Caco-2 (cell line): ENCODE results near the gene STAM. TPM values are rescaled to one million over a fixed set of nuclear protein-coding genes. Genes with fewer than 3 reads are reported as not detected.

Source experiments
- BruUV-seq: library from RNA; stranded (reverse); fragments of 400-500 nt; replicated peaks from 2 replicates; lab custom pipeline; 2021; lab: Mats Ljungman, UMichigan
- CTCF ChIA-PET: fragments of 300-600 bp; sonication (Branson Sonifier 250); formaldehyde crosslinking; loops from one replicate; lab custom pipeline; 2022; ENCODE audit warnings: antibody characterized with exemption; lab: Charles Lee
- POLR2A ChIA-PET: fragments of 300-600 bp; sonication (Branson Sonifier 250); formaldehyde crosslinking; loops from one replicate; lab custom pipeline; 2022; ENCODE audit warnings: antibody characterized with exemption; lab: Charles Lee
- DNase-seq, 2 experiments: peaks; one replicate each; pipeline versions ENCODE4 v3.0.0 to v3.0.0-alpha.2; 2020 to 2022
- H3K27me3 ChIP-seq: replicated peaks from 2 replicates; pipeline ENCODE4 v1.6.0; 2011; ENCODE audit warnings: low read length; ENCODE audit not compliant: control insufficient read depth, insufficient read depth
- H3K36me3 ChIP-seq: 2 replicates; pipeline ENCODE4 v1.5.1; 2011; ENCODE audit warnings: low read length; ENCODE audit not compliant: control insufficient read depth, insufficient read depth
- H3K4me1 ChIP-seq: fragments of 250-450 bp; sonication (Bioruptor Pico); 2 replicates; pipeline ENCODE4 v1.5.1; 2020; ENCODE audit warnings: mild to moderate bottlenecking
- H3K4me3 ChIP-seq: 2 replicates; pipeline ENCODE4 v1.5.1; 2011; ENCODE audit warnings: low read depth, mild to moderate bottlenecking, control low read depth, low read length
- H3K9me3 ChIP-seq: fragments of 250-450 bp; sonication (Bioruptor Pico); 2 replicates; pipeline ENCODE4 v1.5.1; 2020; ENCODE audit warnings: mild to moderate bottlenecking, moderate library complexity
- H3K27ac Mint-ChIP-seq: one replicate; pipeline ENCODE4 v1.8.0; 2022; ENCODE audit warnings: mixed read lengths; ENCODE audit not compliant: unreplicated experiment
- H3K27me3 Mint-ChIP-seq: one replicate; pipeline ENCODE4 v1.8.0; 2022; ENCODE audit warnings: mixed read lengths; ENCODE audit not compliant: insufficient read depth, unreplicated experiment
- H3K36me3 Mint-ChIP-seq: one replicate; pipeline ENCODE4 v1.8.0; 2022; ENCODE audit warnings: mild to moderate bottlenecking, mixed read lengths; ENCODE audit not compliant: insufficient read depth, unreplicated experiment
- H3K4me1 Mint-ChIP-seq: one replicate; pipeline ENCODE4 v1.8.0; 2022; ENCODE audit warnings: low read depth, mixed read lengths; ENCODE audit not compliant: unreplicated experiment
- H3K4me3 Mint-ChIP-seq: one replicate; pipeline ENCODE4 v1.8.0; 2022; ENCODE audit warnings: mild to moderate bottlenecking, moderate library complexity, mixed read lengths; ENCODE audit not compliant: unreplicated experiment
- H3K9me3 Mint-ChIP-seq: one replicate; pipeline ENCODE4 v1.8.0; 2022; ENCODE audit warnings: mixed read lengths; ENCODE audit not compliant: unreplicated experiment
- intact Hi-C: fragments of 100-400 bp; cut with micrococcal nuclease; formaldehyde crosslinking; loops from one replicate; pipeline ENCODE4 v1.10.0; 2022; ENCODE audit not compliant: unreplicated experiment
- total RNA-seq: library from RNA; stranded (reverse); gene quantifications from 2 replicates; pipeline ENCODE4 v1.2.3, GENCODE V29; 2022
- TF ChIP-seq, protein P1 (sequence below), 2 experiments: fragments of 200-600 bp in 1 of 2; IDR thresholded peaks; 1 replicate in 1 of 2; 2 replicates in 1 of 2; pipeline versions ENCODE4 v1.5.1 to v1.8.0; 2011 to 2022; ENCODE audit warnings: antibody characterized with exemption in 1 of 2, control low read depth in 1 of 2, inconsistent platforms in 1 of 2, low read depth in 1 of 2, low read length in 1 of 2, mild to moderate bottlenecking in 1 of 2, moderate library complexity in 1 of 2; ENCODE audit not compliant: insufficient read depth in 1 of 2, severe bottlenecking in 1 of 2, unreplicated experiment in 1 of 2

The STAM gene
- total RNA-seq, 1 experiment from 2014 or later, result 51.9 TPM

DNA sequence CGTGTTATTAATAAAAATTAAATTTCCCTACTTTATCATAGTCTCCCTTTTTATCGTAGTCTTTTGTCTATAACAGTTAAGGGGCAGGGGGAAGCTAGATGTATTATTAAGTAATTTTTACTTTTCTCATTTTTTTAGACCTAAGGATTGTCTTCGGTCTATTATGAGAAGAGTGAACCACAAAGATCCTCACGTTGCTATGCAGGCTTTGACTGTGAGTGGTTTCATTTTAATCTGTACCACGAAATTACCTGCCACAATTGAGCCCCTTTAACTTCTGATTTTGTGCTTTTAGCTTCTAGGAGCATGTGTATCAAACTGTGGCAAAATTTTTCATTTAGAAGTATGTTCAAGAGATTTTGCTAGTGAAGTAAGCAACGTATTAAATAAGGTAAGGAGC, 40.6 kb downstream of the STAM start:
- H3K9me3 Mint-ChIP-seq, result no peaks in the 10 kb centered on the region
- H3K4me1 Mint-ChIP-seq, result peaks cover 31% of the 10 kb centered on the region
- no peaks in the 10 kb centered on the region for H3K27me3 Mint-ChIP-seq
- TF ChIP-seq, protein P1, sequence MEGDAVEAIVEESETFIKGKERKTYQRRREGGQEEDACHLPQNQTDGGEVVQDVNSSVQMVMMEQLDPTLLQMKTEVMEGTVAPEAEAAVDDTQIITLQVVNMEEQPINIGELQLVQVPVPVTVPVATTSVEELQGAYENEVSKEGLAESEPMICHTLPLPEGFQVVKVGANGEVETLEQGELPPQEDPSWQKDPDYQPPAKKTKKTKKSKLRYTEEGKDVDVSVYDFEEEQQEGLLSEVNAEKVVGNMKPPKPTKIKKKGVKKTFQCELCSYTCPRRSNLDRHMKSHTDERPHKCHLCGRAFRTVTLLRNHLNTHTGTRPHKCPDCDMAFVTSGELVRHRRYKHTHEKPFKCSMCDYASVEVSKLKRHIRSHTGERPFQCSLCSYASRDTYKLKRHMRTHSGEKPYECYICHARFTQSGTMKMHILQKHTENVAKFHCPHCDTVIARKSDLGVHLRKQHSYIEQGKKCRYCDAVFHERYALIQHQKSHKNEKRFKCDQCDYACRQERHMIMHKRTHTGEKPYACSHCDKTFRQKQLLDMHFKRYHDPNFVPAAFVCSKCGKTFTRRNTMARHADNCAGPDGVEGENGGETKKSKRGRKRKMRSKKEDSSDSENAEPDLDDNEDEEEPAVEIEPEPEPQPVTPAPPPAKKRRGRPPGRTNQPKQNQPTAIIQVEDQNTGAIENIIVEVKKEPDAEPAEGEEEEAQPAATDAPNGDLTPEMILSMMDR (IDR thresholded peaks at IDR 0.05; ENCODE audit: insufficient read depth in 1 of 2, low read depth in 1 of 2, low read length in 1 of 2, severe bottlenecking in 1 of 2, unreplicated experiment in 1 of 2), result no peak
- DNase-seq, result no peak
- POLR2A ChIA-PET, result no interaction called here
- CTCF ChIA-PET, result no interaction called here
- intact Hi-C loops, result no loop called here
- no peak overlapping the region for H3K4me3 Mint-ChIP-seq
- Histone ChIP-seq H3K4me3 (no peak overlapping the region), H3K9me3 (no peaks in the 10 kb centered on the region), H3K36me3 (no peaks in the 10 kb centered on the region), H3K27me3 (no peaks in the 10 kb centered on the region), H3K4me1 (peaks cover 9% of the 10 kb centered on the region; the same call in 1 of the 2 replicates)
- no TSS peak for BruUV-seq
- no peak overlapping the region for H3K27ac Mint-ChIP-seq
- peaks cover 14% of the 10 kb centered on the region for H3K36me3 Mint-ChIP-seq

DNA sequence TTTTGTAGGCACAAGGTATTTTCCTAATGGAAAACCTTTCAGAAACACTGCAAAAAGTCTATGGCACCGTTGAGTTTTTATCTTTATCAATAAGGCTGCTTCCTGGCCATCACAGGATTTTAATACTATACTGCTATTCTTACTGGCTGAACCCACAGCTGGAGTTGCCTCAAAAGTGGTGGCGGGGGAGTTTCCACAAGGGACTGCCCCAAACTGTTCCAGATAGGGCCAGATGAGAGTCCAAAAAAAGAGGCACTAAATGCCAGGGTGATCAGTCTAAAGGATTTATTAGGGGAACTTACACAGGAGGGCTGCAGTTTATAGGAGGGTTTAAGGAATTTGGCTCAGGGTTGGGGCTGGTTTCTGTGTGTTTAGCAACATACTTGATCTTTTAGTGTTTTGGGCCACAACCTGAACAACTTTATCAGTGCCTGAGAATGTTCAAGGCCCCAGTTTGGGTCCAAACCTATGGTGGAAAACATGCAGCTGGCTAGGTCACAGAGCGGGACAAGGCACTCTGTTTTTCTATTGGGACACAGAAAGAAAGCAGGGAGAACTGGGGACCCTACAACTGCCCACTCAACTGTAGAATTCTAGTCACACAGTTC, 41.4 kb downstream of the STAM start:
- no peak for DNase-seq
- Histone ChIP-seq H3K36me3 (no peaks in the 10 kb centered on the region), H3K4me3 (no peak overlapping the region), H3K9me3 (no peaks in the 10 kb centered on the region), H3K4me1 (peaks cover 9% of the 10 kb centered on the region; the same call in 1 of the 2 replicates), H3K27me3 (no peaks in the 10 kb centered on the region)
- no TSS peak for BruUV-seq
- intact Hi-C loops, result no loop called here
- H3K27ac Mint-ChIP-seq, result peak overlapping the region; percentile 13
- H3K9me3 Mint-ChIP-seq, result no peaks in the 10 kb centered on the region
- ChIA-PET CTCF (no interaction called here), POLR2A (no interaction called here)
- TF ChIP-seq, protein P1 (IDR thresholded peaks at IDR 0.05; ENCODE audit: insufficient read depth in 1 of 2, low read depth in 1 of 2, low read length in 1 of 2, severe bottlenecking in 1 of 2, unreplicated experiment in 1 of 2), result no peak
- no peaks in the 10 kb centered on the region for H3K27me3 Mint-ChIP-seq
- peaks cover 26% of the 10 kb centered on the region for H3K4me1 Mint-ChIP-seq
- peaks cover 14% of the 10 kb centered on the region for H3K36me3 Mint-ChIP-seq
- H3K4me3 Mint-ChIP-seq, result no peak overlapping the region

DNA sequence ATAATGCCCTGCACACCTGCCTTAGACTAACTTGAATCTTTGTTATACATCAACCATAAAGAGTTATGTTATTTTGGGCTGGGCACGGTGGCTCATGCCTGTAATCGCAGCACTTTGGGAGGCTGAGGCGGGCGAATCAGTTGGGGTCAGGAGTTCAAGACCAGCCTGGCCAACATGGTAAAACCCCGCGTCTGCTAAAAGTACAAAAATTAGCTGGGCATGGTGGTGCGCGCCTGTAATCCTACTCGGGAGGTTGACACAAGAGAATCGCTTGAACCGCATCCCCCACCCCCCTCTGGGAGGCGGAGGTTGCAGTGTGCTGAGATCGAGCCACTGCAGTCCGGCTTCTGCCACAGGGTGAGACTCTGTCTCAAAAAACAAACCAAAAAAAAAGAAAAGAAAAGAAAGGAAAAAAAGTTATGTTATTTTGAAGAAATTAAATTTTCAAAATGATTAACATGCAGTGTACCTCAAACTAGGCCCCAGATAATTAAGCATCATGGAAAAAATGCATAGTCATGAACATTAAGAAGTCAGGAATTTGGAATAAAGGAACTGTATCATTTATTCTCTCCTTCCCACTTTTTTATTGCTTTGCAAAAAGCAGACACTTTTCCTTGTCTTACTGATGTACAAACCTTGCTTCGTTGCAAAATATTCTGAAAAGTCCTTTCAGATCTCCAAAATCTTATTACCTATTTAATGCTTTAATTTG, 43.3 kb downstream of the STAM start:
- Mint-ChIP-seq H3K36me3 (peaks cover 14% of the 10 kb centered on the region), H3K27ac (no peak overlapping the region), H3K9me3 (no peaks in the 10 kb centered on the region), H3K4me1 (peaks cover 19% of the 10 kb centered on the region), H3K4me3 (no peak overlapping the region), H3K27me3 (no peaks in the 10 kb centered on the region)
- Histone ChIP-seq H3K9me3 (no peaks in the 10 kb centered on the region), H3K36me3 (no peaks in the 10 kb centered on the region), H3K4me1 (peaks cover 6% of the 10 kb centered on the region; the same call in 1 of the 2 replicates), H3K4me3 (no peak overlapping the region), H3K27me3 (no peaks in the 10 kb centered on the region)
- CTCF ChIA-PET, result no interaction called here
- no peak for DNase-seq
- POLR2A ChIA-PET, result no interaction called here
- BruUV-seq, result no TSS peak
- TF ChIP-seq, protein P1 (IDR thresholded peaks at IDR 0.05; ENCODE audit: insufficient read depth in 1 of 2, low read depth in 1 of 2, low read length in 1 of 2, severe bottlenecking in 1 of 2, unreplicated experiment in 1 of 2), result no peak
- intact Hi-C loops, result no loop called here
